Chondrocyte (in vitro differentiated cells): ENCODE results near the gene PDLIM5. TPM values are rescaled to one million over a fixed set of nuclear protein-coding genes. Genes with fewer than 3 reads are reported as not detected.
"Not testable (repeated sequence)": the region's sequence is repeated elsewhere in the genome, so short reads cannot be mapped to it uniquely, and the experiment has no call there.

ENCODE experiments used
- DNase-seq: peaks from one replicate; pipeline ENCODE4 v3.0.0; 2021; ENCODE audit warnings: mixed read lengths, low spot score
- H3K27ac Mint-ChIP-seq: one replicate; pipeline ENCODE4 v1.8.0; 2021; ENCODE audit warnings: mild to moderate bottlenecking, moderate library complexity, mixed read lengths; ENCODE audit not compliant: unreplicated experiment
- H3K27me3 Mint-ChIP-seq: 2 replicates; pipeline ENCODE4 v1.8.0; 2021; ENCODE audit warnings: low read depth, mixed read lengths
- H3K36me3 Mint-ChIP-seq: 2 replicates; pipeline ENCODE4 v1.8.0; 2021; ENCODE audit warnings: low read depth, mixed read lengths
- H3K4me1 Mint-ChIP-seq: 2 replicates; pipeline ENCODE4 v1.8.0; 2021; ENCODE audit warnings: low read depth, mild to moderate bottlenecking, mixed read lengths
- H3K4me3 Mint-ChIP-seq: one replicate; pipeline ENCODE4 v1.8.0; 2021; ENCODE audit warnings: mild to moderate bottlenecking, moderate library complexity, mixed read lengths; ENCODE audit not compliant: unreplicated experiment
- H3K9me3 Mint-ChIP-seq: 2 replicates; pipeline ENCODE4 v1.8.0; 2021; ENCODE audit warnings: low read depth, mixed read lengths
- CTCF ChIP-seq: fragments of 200-600 bp; sonication (generic); IDR thresholded peaks from 2 replicates; pipeline ENCODE4 v1.5.0; 2021; ENCODE audit warnings: antibody characterized with exemption, mild to moderate bottlenecking, moderate library complexity
- total RNA-seq: library from RNA; stranded (reverse); gene quantifications from 3 replicates; pipeline ENCODE4 v1.2.1, GENCODE V29; 2021

The PDLIM5 gene
- total RNA-seq, 1 donor from 2014 or later: 329 TPM

DNA sequence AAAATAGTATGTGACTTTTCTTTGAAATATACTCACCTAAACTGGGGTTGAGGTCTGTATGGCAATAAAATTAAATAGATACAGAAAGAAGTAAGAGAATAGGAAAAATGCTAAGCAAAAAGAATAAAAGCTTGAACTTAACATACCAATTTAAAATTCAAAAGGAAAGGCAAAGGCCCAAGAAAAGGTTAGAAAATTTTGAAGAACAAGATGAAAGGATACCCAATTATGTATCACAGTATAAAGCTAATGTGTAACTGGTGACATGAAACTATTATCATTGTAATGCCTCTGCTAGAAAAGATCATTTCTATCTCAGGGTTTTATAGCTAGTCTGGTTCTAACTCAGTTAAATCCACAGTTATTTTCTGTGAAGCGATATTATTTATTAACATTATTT lies 99.1 kb downstream of the PDLIM5 start:
- DNase-seq: no peak

GRCh38 chr4:94551643-94552564 lies 100.2 kb downstream of the PDLIM5 start:
- no peak for TF ChIP-seq CTCF
- H3K9me3 Mint-ChIP-seq: no peaks in the 10 kb centered on the region
- peaks cover 58% of the 10 kb centered on the region for H3K4me1 Mint-ChIP-seq
- no peak for DNase-seq
- peaks cover 5% of the 10 kb centered on the region for H3K36me3 Mint-ChIP-seq
- no peak overlapping the region for H3K4me3 Mint-ChIP-seq
- no peaks in the 10 kb centered on the region for H3K27me3 Mint-ChIP-seq
- H3K27ac Mint-ChIP-seq: peak overlapping the region; percentile 85

More for the DNA sequence above, 99.1 kb downstream of the PDLIM5 start:
- Mint-ChIP-seq H3K4me1 (peaks cover 63% of the 10 kb centered on the region), H3K4me3 (no peak overlapping the region), H3K36me3 (peaks cover 5% of the 10 kb centered on the region), H3K27ac (no peak overlapping the region), H3K27me3 (no peaks in the 10 kb centered on the region), H3K9me3 (no peaks in the 10 kb centered on the region)
- no peak for TF ChIP-seq CTCF

GRCh38 chr4:94556047-94556446 lies 104.3 kb downstream of the PDLIM5 start:
- H3K4me3 Mint-ChIP-seq, H3K9me3 Mint-ChIP-seq, H3K36me3 Mint-ChIP-seq, DNase-seq, H3K27me3 Mint-ChIP-seq, H3K27ac Mint-ChIP-seq: not testable (repeated sequence)
- H3K4me1 Mint-ChIP-seq: peaks cover 61% of the 10 kb centered on the region

GRCh38 chr4:94557632-94558031 lies 105.9 kb downstream of the PDLIM5 start:
- H3K27ac Mint-ChIP-seq: not testable (repeated sequence)
- H3K4me1 Mint-ChIP-seq: peaks cover 63% of the 10 kb centered on the region

DNA sequence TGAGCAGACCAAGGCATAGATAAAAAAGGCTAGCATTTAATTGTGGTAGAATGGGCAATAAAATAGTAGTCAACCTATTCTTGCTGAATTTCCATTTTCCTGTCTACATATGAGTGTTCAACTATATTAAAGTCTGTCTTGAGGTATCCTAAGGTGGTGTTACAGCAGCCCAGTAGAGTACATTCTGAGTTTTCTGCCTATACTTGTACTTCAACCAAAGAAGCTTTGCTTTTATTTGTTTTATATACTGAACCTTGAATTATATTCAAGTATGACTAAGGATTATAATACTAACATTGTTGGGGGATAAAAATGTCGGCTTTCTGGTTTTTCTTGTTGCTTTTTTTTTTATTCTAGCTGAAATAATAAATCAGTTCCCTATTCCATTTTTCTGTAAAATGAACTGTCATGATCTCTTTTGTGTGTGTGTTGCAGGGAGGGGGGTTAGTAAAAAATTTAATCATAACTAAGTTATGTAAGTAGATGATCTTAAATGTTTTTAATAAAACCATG lies 106.7 kb downstream of the PDLIM5 start:
- DNase-seq: no peak
- H3K9me3 Mint-ChIP-seq: peaks cover 3% of the 10 kb centered on the region
- no peak overlapping the region for H3K4me3 Mint-ChIP-seq
- TF ChIP-seq CTCF: no peak
- peaks cover 3% of the 10 kb centered on the region for H3K36me3 Mint-ChIP-seq
- H3K27me3 Mint-ChIP-seq: no peaks in the 10 kb centered on the region
- H3K4me1 Mint-ChIP-seq: peaks cover 61% of the 10 kb centered on the region
- H3K27ac Mint-ChIP-seq: peak overlapping the region; percentile 62

More at GRCh38 chr4:94557632-94558031, 105.9 kb downstream of the PDLIM5 start:
- H3K4me3 Mint-ChIP-seq, H3K27me3 Mint-ChIP-seq, H3K9me3 Mint-ChIP-seq, H3K36me3 Mint-ChIP-seq, DNase-seq: not testable (repeated sequence)

DNA sequence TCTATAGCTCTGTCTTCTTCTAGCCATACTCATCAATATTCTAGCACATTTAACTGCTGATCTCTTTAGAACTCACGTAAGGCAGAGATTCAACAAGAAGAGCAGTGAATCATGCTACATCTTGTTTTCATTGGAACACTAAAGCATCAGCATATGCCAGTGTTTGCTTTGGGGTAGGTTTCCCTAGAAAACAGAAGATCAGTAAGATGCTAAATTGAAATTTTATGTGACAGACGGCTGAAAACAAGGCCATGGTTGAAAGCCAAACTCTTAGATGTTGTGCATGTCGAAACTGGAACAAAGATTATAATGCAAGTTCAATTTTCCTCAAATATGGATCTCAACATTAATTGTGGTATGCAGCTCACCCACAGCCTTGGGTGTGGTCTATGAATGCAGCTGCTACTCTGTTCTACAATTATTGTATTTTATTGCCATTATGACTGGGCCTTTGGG lies 107.6 kb downstream of the PDLIM5 start:
- Mint-ChIP-seq H3K4me3 (no peak overlapping the region), H3K27ac (peak overlapping the region; percentile 55)
- no peak for DNase-seq

More for the DNA sequence above, 107.6 kb downstream of the PDLIM5 start:
- Mint-ChIP-seq H3K27me3 (no peaks in the 10 kb centered on the region), H3K4me1 (peaks cover 66% of the 10 kb centered on the region), H3K9me3 (peaks cover 3% of the 10 kb centered on the region), H3K36me3 (peaks cover 3% of the 10 kb centered on the region)
- no peak for TF ChIP-seq CTCF
